GM12878 (cell line): ENCODE data around the gene RNF168. TPM values are rescaled to one million over a fixed set of nuclear protein-coding genes. Genes with fewer than 3 reads are reported as not detected.
A peak's percentile ranks its signal among the peaks of the same experiment; 100 is the strongest.

Experiments
- ATF2 ChIP-seq: IDR thresholded peaks from 2 replicates; pipeline ENCODE4 v1.6.1; 2012; ENCODE audit warnings: low read length, inconsistent platforms
- BACH1 ChIP-seq: fragments of 450-650 bp; IDR thresholded peaks from 2 replicates; pipeline ENCODE4 v1.6.1; 2017; ENCODE audit warnings: mild to moderate bottlenecking, borderline replicate concordance
- BMI1 ChIP-seq: fragments of 450-650 bp; IDR thresholded peaks from 2 replicates; pipeline ENCODE4 v1.6.1; 2016; ENCODE audit warnings: mild to moderate bottlenecking, moderate library complexity, borderline replicate concordance
- CEBPB ChIP-seq, 2 experiments: fragments of 150-350 bp in 1 of 2; IDR thresholded peaks; 2 replicates each; pipeline ENCODE4 v1.6.1; 2012 to 2014; ENCODE audit warnings: low read depth in 2 of 2, low read length in 2 of 2, borderline replicate concordance in 1 of 2, inconsistent platforms in 1 of 2
- KLF5 ChIP-seq: fragments of 450-650 bp; IDR thresholded peaks from 2 replicates; pipeline ENCODE4 v1.6.1; 2014; ENCODE audit warnings: mild to moderate bottlenecking; ENCODE audit not compliant: partially characterized antibody
- MYC ChIP-seq: IDR thresholded peaks from 2 replicates; pipeline ENCODE4 v1.6.1; 2011; ENCODE audit warnings: mild to moderate bottlenecking, low read length, moderate library complexity, inconsistent platforms; ENCODE audit not compliant: insufficient read depth, insufficient replicate concordance, insufficient read length, severe bottlenecking
- NBN ChIP-seq: fragments of 450-650 bp; IDR thresholded peaks from 2 replicates; pipeline ENCODE4 v1.6.1; 2016
- NFIC ChIP-seq: IDR thresholded peaks from 2 replicates; pipeline ENCODE4 v1.6.1; 2012; ENCODE audit warnings: low read depth, mild to moderate bottlenecking, inconsistent platforms, low read length, moderate library complexity
- NRF1 ChIP-seq: conservative IDR thresholded peaks from 2 replicates; pipeline ENCODE4 v1.6.1; 2011; ENCODE audit warnings: mild to moderate bottlenecking, low read depth, low read length, improper control_type of control experiment
- PAX8 ChIP-seq: fragments of 450-650 bp; IDR thresholded peaks from 2 replicates; pipeline ENCODE4 v1.6.1; 2017; ENCODE audit warnings: mild to moderate bottlenecking, moderate library complexity
- PRDM15 ChIP-seq: fragments of 450-650 bp; formaldehyde crosslinking; IDR thresholded peaks from 2 replicates; pipeline ENCODE4 v1.4.0; 2020; ENCODE audit warnings: mild to moderate bottlenecking, moderate library complexity
- RELA ChIP-seq: fragments of 450-650 bp; IDR thresholded peaks from 2 replicates; pipeline ENCODE4 v1.8.0; 2014; ENCODE audit warnings: borderline replicate concordance; ENCODE audit not compliant: partially characterized antibody
- RUNX3 ChIP-seq: IDR thresholded peaks from 2 replicates; pipeline ENCODE4 v1.6.1; 2012; ENCODE audit warnings: low read length, inconsistent platforms
- SIN3A ChIP-seq: IDR thresholded peaks from 2 replicates; pipeline ENCODE4 v1.6.1; 2012; ENCODE audit warnings: low read depth, low read length, improper control_type of control experiment
- SPI1 ChIP-seq: IDR thresholded peaks from 2 replicates; pipeline ENCODE4 v1.6.1; 2011; ENCODE audit warnings: low read depth, mild to moderate bottlenecking, low read length, moderate library complexity, borderline replicate concordance; ENCODE audit not compliant: insufficient read depth
- SREBF2 ChIP-seq: IDR thresholded peaks from 2 replicates; pipeline ENCODE4 v1.6.1; 2012; ENCODE audit warnings: mild to moderate bottlenecking, low read length
- USF1 ChIP-seq: IDR thresholded peaks from 2 replicates; pipeline ENCODE4 v1.6.1; 2011; ENCODE audit warnings: borderline replicate concordance, low read depth, mild to moderate bottlenecking, moderate library complexity, mixed read lengths, low read length; ENCODE audit not compliant: insufficient read depth; ENCODE audit errors: extremely low read length
- WRNIP1 ChIP-seq: IDR thresholded peaks from 2 replicates; pipeline ENCODE4 v1.6.1; 2011; ENCODE audit warnings: low read depth, low read length, improper control_type of control experiment, borderline replicate concordance
- ZBTB4 ChIP-seq: fragments of 450-650 bp; formaldehyde crosslinking; IDR thresholded peaks from 2 replicates; pipeline ENCODE4 v1.4.0; 2022; ENCODE audit warnings: mild to moderate bottlenecking, moderate library complexity
- ZNF622 ChIP-seq: fragments of 450-650 bp; IDR thresholded peaks from 2 replicates; pipeline ENCODE4 v1.6.1; 2017; ENCODE audit warnings: mild to moderate bottlenecking, inconsistent platforms
- polyA plus RNA-seq, 11 experiments: library from polyadenylated mRNA; depleted of rRNA in 4 of 11; unstranded in 6 of 11; stranded (reverse) in 5 of 11; fragments of >200 nt; fragmentation: Nextera tagmentation in 4 of 11; fragmentation: Illumina TruSeq in 1 of 11; extraction: Ambion mirVana in 4 of 11; extraction: Trizol in 1 of 11; gene quantifications; 1 replicate in 1 of 11; 2 replicates in 10 of 11; pipeline versions ENCODE4 v1.2.1 to v1.2.3, GENCODE V29; 2011 to 2016; ENCODE audit warnings: inconsistent platforms in 2 of 11, missing spikeins in 2 of 11, low read depth in 1 of 11
- total RNA-seq, 4 experiments: library from RNA; depleted of rRNA in 3 of 4; stranded (reverse); fragments of >200 nt in 3 of 4; fragmentation: Illumina TruSeq in 1 of 4; extraction: Trizol in 1 of 4; gene quantifications; 2 replicates each; pipeline versions ENCODE4 v1.2.1 to v1.2.3, GENCODE V29; 2013 to 2021

The RNF168 gene
- total and polyA plus RNA-seq, 10 of the 15 experiments (the other 5 are each of a cell fraction or from before 2014, with no cell fraction given), result 12.7 to 47.5 (median 24.8) TPM

GRCh38 chr3:196503196-196504076 lies at the start of gene RNF168 (continued):
- TF ChIP-seq ZBTB4 (CRISPR knock-in tag) (no peak), BACH1 (peak; percentile 36; the same call in 1 of the 2 replicates), BMI1 (no peak), WRNIP1 (no peak), PRDM15 (CRISPR knock-in tag) (no peak), PAX8 (no peak), USF1 (no peak), ATF2 (peak; percentile 50; the same call in 1 of the 2 replicates), CEBPB (IDR thresholded peaks at IDR 0.05; ENCODE audit: borderline replicate concordance in 1 of 2, low read depth in 2 of 2, low read length in 2 of 2) (no peak), RUNX3 (peak; percentile 52), MYC (no peak), NRF1 (0 out of 2 replicates have a peak, but pooled peaks have one; percentile 22), KLF5 (no peak), SPI1 (peak; percentile 60; the same call in 1 of the 2 replicates), SREBF2 (no peak), NBN (peak; percentile 91), RELA (peak; percentile 38), ZNF622 (no peak), SIN3A (0 out of 2 replicates have a peak, but pooled peaks have one; percentile 32), NFIC (peak; percentile 67; the same call in 1 of the 2 replicates)
